Liver (tissue), 9 donors: ENCODE data around the gene SLC6A16. TPM values are rescaled to one million over a fixed set of nuclear protein-coding genes. Genes with fewer than 3 reads are reported as not detected.
"Not testable (repeated sequence)": the region's sequence is repeated elsewhere in the genome, so short reads cannot be mapped to it uniquely, and the experiment has no call there.

Source experiments
- DNase-seq: peaks from one replicate; pipeline ENCODE4 v3.0.0-alpha.2; 2017; ENCODE audit warnings: low spot score
- H3K27ac ChIP-seq, 2 donors: one replicate each; pipeline ENCODE4 v1.7.0; 2013; ENCODE audit warnings: inconsistent platforms in 2 of 2, low read length in 2 of 2, control low read depth in 1 of 2, low read depth in 1 of 2, mild to moderate bottlenecking in 1 of 2
- H3K27me3 ChIP-seq, 4 donors: one replicate each; pipeline versions ENCODE4 v1.6.1 to v1.7.0; 2013; ENCODE audit warnings: low read length in 3 of 4, inconsistent platforms in 1 of 4, mild to moderate bottlenecking in 1 of 4, moderate library complexity in 1 of 4; ENCODE audit not compliant: control insufficient read depth in 4 of 4, insufficient read depth in 4 of 4
- H3K36me3 ChIP-seq, 4 donors: one replicate each; pipeline versions ENCODE4 v1.6.1 to v1.7.0; 2013; ENCODE audit warnings: low read length in 3 of 4, mild to moderate bottlenecking in 3 of 4, low read depth in 1 of 4, moderate library complexity in 1 of 4; ENCODE audit not compliant: control insufficient read depth in 4 of 4, insufficient read depth in 3 of 4
- H3K4me1 ChIP-seq, 4 donors: one replicate each; pipeline versions ENCODE4 v1.6.1 to v1.7.0; 2013; ENCODE audit warnings: low read length in 3 of 4, mild to moderate bottlenecking in 3 of 4, moderate library complexity in 1 of 4; ENCODE audit not compliant: control insufficient read depth in 4 of 4, insufficient read depth in 4 of 4
- H3K4me3 ChIP-seq, 3 donors: one replicate each; pipeline versions ENCODE4 v1.6.1 to v1.7.0; 2013; ENCODE audit warnings: low read length in 3 of 3, control low read depth in 1 of 3, low read depth in 1 of 3, mild to moderate bottlenecking in 1 of 3
- H3K9ac ChIP-seq, 2 donors: one replicate each; pipeline ENCODE4 v1.7.0; 2013; ENCODE audit warnings: low read length in 2 of 2, mild to moderate bottlenecking in 2 of 2, moderate library complexity in 2 of 2, control low read depth in 1 of 2, low read depth in 1 of 2
- H3K9me3 ChIP-seq, 4 donors: one replicate each; pipeline versions ENCODE4 v1.6.1 to v1.7.0; 2013; ENCODE audit warnings: low read length in 3 of 4; ENCODE audit not compliant: control insufficient read depth in 4 of 4
- CTCF ChIP-seq: fragments of 150-350 bp; IDR thresholded peaks from 2 replicates; pipeline ENCODE4 v1.5.1; 2017; ENCODE audit warnings: improper control_type of control experiment, low read depth, low read length; ENCODE audit not compliant: missing input control
- FOXA2 ChIP-seq: IDR thresholded peaks from 2 replicates; pipeline ENCODE4 v1.6.1; 2016; ENCODE audit warnings: antibody characterized with exemption
- GABPA ChIP-seq, 2 donors: IDR thresholded peaks in 1 of 2; conservative IDR thresholded peaks in 1 of 2; 2 replicates each; pipeline ENCODE4 v1.6.1; 2016; ENCODE audit warnings: antibody characterized with exemption in 2 of 2, mild to moderate bottlenecking in 1 of 2, moderate library complexity in 1 of 2
- HNF4G ChIP-seq: IDR thresholded peaks from 2 replicates; pipeline ENCODE4 v1.6.1; 2016; ENCODE audit warnings: antibody characterized with exemption
- JUND ChIP-seq, 2 donors: IDR thresholded peaks; 2 replicates each; pipeline ENCODE4 v1.6.1; 2016; ENCODE audit warnings: antibody characterized with exemption in 2 of 2
- NR2F2 ChIP-seq: IDR thresholded peaks from 2 replicates; pipeline ENCODE4 v1.6.1; 2016; ENCODE audit warnings: antibody characterized with exemption
- REST ChIP-seq: IDR thresholded peaks from 2 replicates; pipeline ENCODE4 v1.6.1; 2016; ENCODE audit warnings: antibody characterized with exemption, mild to moderate bottlenecking
- RXRA ChIP-seq, 2 donors: IDR thresholded peaks; 2 replicates each; pipeline ENCODE4 v1.6.1; 2017 to 2018; ENCODE audit warnings: antibody characterized with exemption in 2 of 2, mild to moderate bottlenecking in 1 of 2
- YY1 ChIP-seq: IDR thresholded peaks from 2 replicates; pipeline ENCODE4 v1.6.1; 2016; ENCODE audit warnings: antibody characterized with exemption, mild to moderate bottlenecking
- WGBS: extraction: QIAGEN DNeasy Blood & Tissue Kit; methylation state at CpG from one replicate; pipeline ENCODE4 v1.1.7; 2013; 5-methylcytosine and 5-hydroxymethylcytosine counted together
- polyA plus RNA-seq, 2 donors: library from polyadenylated mRNA; stranded (reverse) in 1 of 2; unstranded in 1 of 2; fragments of 200-250 nt in 1 of 2; fragments of >200 nt in 1 of 2; fragmentation: Nextera tagmentation in 1 of 2; extraction: Ambion mirVana in 1 of 2; gene quantifications; one replicate each; pipeline versions ENCODE4 v1.2.1 to v1.2.3, GENCODE V29; 2013 to 2015
- total RNA-seq, 2 donors: library from RNA; depleted of rRNA; stranded (reverse); fragments of >200 nt; gene quantifications; one replicate each; pipeline ENCODE4 v1.2.3, GENCODE V29; 2014
- donor health status: healthy.
- donor health status: healthy.
- donor health status: healthy.
- donor health status: healthy.
- donor health status: healthy.

Gene SLC6A16
- total and polyA plus RNA-seq, 4 donors = 0.19 to 2.7 (median 1.5) TPM

GRCh38 chr19:49290517-49290916 is 34.5 kb downstream of the SLC6A16 start:
- H3K27ac ChIP-seq = no peak overlapping the region
- H3K4me1 ChIP-seq = peaks cover 0 to 4% (median 1%) of the 10 kb centered on the region in 4 donors
- H3K36me3 ChIP-seq = no peaks in the 10 kb centered on the region
- no peaks in the 10 kb centered on the region for H3K9me3 ChIP-seq
- no peak overlapping the region for H3K9ac ChIP-seq
- TF ChIP-seq REST (no peak), RXRA (IDR thresholded peaks at IDR 0.05) (no peak), YY1 (no peak), HNF4G (no peak), CTCF (no peak), JUND (IDR thresholded peaks at IDR 0.05) (no peak), FOXA2 (no peak), GABPA (IDR thresholded peaks at IDR 0.05 in 1 of 2, conservative IDR thresholded peaks at IDR 0.05 in 1 of 2) (no peak), NR2F2 (no peak)
- no peak overlapping the region for H3K4me3 ChIP-seq
- WGBS = 92% methylated on average over 3 of the region's 3 CpGs
- no peak for DNase-seq
- no peaks in the 10 kb centered on the region for H3K27me3 ChIP-seq

GRCh38 chr19:49289286-49289685 is 35.7 kb downstream of the SLC6A16 start:
- not testable (repeated sequence) for H3K27me3 ChIP-seq, H3K9me3 ChIP-seq, H3K27ac ChIP-seq, H3K9ac ChIP-seq, DNase-seq, H3K36me3 ChIP-seq, H3K4me1 ChIP-seq, H3K4me3 ChIP-seq
- WGBS = 56% methylated on average over 2 of the region's 2 CpGs

DNA sequence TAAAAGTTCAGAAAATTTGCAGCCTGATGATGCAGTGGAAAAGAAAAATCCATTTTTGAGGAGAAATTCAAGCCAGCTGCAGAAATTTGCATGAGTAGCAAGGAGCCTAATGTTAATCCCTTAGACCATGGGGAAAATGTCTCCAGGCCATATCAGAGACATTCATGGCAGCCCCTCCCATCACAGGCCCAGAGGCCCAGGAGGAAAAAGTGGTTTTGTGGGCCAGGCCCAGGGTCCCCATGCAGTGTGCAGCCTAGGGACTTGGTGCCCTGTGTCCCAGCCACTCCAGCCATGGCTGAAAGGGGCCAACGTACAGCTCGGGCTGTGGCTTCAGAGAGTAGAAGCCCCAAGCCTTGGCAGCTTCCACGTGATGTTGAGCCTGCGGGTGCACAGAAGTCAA is 36.8 kb downstream of the SLC6A16 start:
- H3K4me1 ChIP-seq, H3K27me3 ChIP-seq, H3K36me3 ChIP-seq, H3K27ac ChIP-seq, H3K9ac ChIP-seq, H3K9me3 ChIP-seq, H3K4me3 ChIP-seq, DNase-seq: not testable (repeated sequence)
- 95% methylated on average over 4 of the region's 4 CpGs for WGBS
